ENCODE results near the gene PTPRG. TPM values are rescaled to one million over a fixed set of nuclear protein-coding genes. Genes with fewer than 3 reads are reported as not detected.

PTPRG gene
- total and polyA plus RNA-seq, 4 donors: 3.6 to 35.6 (median 8.1) TPM

- TF ChIP-seq ATF3 (IDR thresholded peaks at IDR 0.05) (no peak), FOXA2 (IDR thresholded peaks at IDR 0.05) (no peak), GABPA (IDR thresholded peaks at IDR 0.05 in 1 of 2, conservative IDR thresholded peaks at IDR 0.05 in 1 of 2) (no peak), RXRA (IDR thresholded peaks at IDR 0.05) (no peak), TAF1 (conservative IDR thresholded peaks at IDR 0.05) (no peak), HNF4G (IDR thresholded peaks at IDR 0.05) (no peak), CTCF (IDR thresholded peaks at IDR 0.05; ENCODE audit: low read depth, low read length, missing input control) (no peak), JUND (IDR thresholded peaks at IDR 0.05) (no peak)
Measured at GRCh38 chr3:61894988-61895935, 333.9 kb downstream of the PTPRG start (continued).

DNA sequence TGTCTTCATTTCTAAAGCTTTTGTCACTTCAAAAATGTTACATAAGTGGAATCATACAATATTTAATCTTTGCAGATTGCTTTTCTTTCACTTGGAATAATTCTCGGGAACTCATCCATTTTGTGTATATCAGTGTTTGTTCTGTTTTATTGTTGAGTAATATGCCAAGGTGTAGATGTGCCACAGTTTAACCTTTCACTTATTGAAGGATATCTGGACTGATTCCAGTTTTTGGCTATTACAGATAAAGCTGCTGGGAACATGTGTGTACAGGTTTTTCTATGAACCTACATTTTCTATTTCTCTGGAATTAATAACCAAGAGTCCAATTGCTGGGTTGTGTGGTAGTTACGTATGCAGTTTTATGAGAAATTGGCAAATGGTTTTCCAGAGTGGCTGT is 334.9 kb downstream of the PTPRG start:
- TF ChIP-seq YY1 (IDR thresholded peaks at IDR 0.05) (peak; percentile 74), RAD21 (IDR thresholded peaks at IDR 0.05) (peak; percentile 5 to 14), ATF3 (IDR thresholded peaks at IDR 0.05) (no peak), SP1 (IDR thresholded peaks at IDR 0.05) (peak; percentile 45), RXRA (IDR thresholded peaks at IDR 0.05) (peak; percentile 66 to 71), HNF4A (conservative IDR thresholded peaks at IDR 0.05) (peak; percentile 9 to 38), FOXA2 (IDR thresholded peaks at IDR 0.05) (peak; percentile 8), TAF1 (conservative IDR thresholded peaks at IDR 0.05) (no peak)
- no peak overlapping the region for H3K27ac ChIP-seq (ENCODE audit: low read depth in 1 of 2, low read length in 2 of 2)
- H3K36me3 ChIP-seq (ENCODE audit: control insufficient read depth in 4 of 4, insufficient read depth in 3 of 4, low read depth in 1 of 4, low read length in 3 of 4): no peaks in the 10 kb centered on the region
- 33% methylated on average over 2 of the region's 2 CpGs for WGBS
- H3K4me1 ChIP-seq (ENCODE audit: control insufficient read depth in 4 of 4, insufficient read depth in 4 of 4, low read length in 3 of 4): peaks cover 6 to 15% (median 11%) of the 10 kb centered on the region in 4 donors
- no peaks in the 10 kb centered on the region for H3K27me3 ChIP-seq (ENCODE audit: control insufficient read depth in 4 of 4, insufficient read depth in 4 of 4, low read length in 3 of 4)
- DNase-seq (ENCODE audit: low spot score): no peak
- H3K9me3 ChIP-seq (ENCODE audit: control insufficient read depth in 4 of 4, low read length in 3 of 4): no peaks in the 10 kb centered on the region
- H3K4me3 ChIP-seq (ENCODE audit: low read depth in 1 of 3, low read length in 3 of 3): no peak overlapping the region
- no peak overlapping the region for H3K9ac ChIP-seq (ENCODE audit: low read depth in 1 of 2, low read length in 2 of 2)

DNA sequence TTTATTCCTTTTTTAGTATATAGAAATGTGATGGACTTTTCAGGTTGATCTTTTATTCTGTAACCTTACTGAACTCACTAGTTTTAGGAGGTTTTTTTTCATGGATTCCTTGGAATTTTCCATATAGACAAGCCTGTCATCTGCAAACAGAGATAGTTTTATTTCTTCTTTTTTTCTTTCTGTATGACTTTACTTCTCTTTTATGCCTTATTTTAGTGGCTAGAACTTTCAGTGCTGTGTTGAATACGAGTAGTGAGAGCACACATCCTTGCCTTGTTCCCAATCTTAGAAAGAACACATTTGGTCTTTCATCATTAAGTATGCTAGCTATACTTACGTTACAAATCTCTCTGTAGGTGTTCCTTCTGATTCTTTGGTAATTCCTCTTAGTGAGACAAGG is 336.5 kb downstream of the PTPRG start:
- Histone ChIP-seq H3K27ac (ENCODE audit: low read depth in 1 of 2, low read length in 2 of 2) (no peak overlapping the region), H3K36me3 (ENCODE audit: control insufficient read depth in 4 of 4, insufficient read depth in 3 of 4, low read depth in 1 of 4, low read length in 3 of 4) (no peaks in the 10 kb centered on the region), H3K9ac (ENCODE audit: low read depth in 1 of 2, low read length in 2 of 2) (no peak overlapping the region), H3K4me3 (ENCODE audit: low read depth in 1 of 3, low read length in 3 of 3) (no peak overlapping the region), H3K27me3 (ENCODE audit: control insufficient read depth in 4 of 4, insufficient read depth in 4 of 4, low read length in 3 of 4) (no peaks in the 10 kb centered on the region), H3K9me3 (ENCODE audit: control insufficient read depth in 4 of 4, low read length in 3 of 4) (no peaks in the 10 kb centered on the region), H3K4me1 (ENCODE audit: control insufficient read depth in 4 of 4, insufficient read depth in 4 of 4, low read length in 3 of 4) (peaks cover 6 to 15% (median 11%) of the 10 kb centered on the region in 4 donors)
- WGBS: 88% methylated on average over 2 of the region's 2 CpGs
- DNase-seq (ENCODE audit: low spot score): no peak
- TF ChIP-seq FOXA2 (IDR thresholded peaks at IDR 0.05) (no peak), YY1 (IDR thresholded peaks at IDR 0.05) (no peak), MAX (IDR thresholded peaks at IDR 0.05) (no peak), TAF1 (conservative IDR thresholded peaks at IDR 0.05) (no peak), FOXA1 (IDR thresholded peaks at IDR 0.05) (no peak), HNF4G (IDR thresholded peaks at IDR 0.05) (no peak), JUND (IDR thresholded peaks at IDR 0.05) (no peak), EGR1 (IDR thresholded peaks at IDR 0.05; ENCODE audit: low read depth in 2 of 2) (no peak), RXRA (IDR thresholded peaks at IDR 0.05) (no peak), HNF4A (conservative IDR thresholded peaks at IDR 0.05) (no peak), ATF3 (IDR thresholded peaks at IDR 0.05) (no peak), GABPA (IDR thresholded peaks at IDR 0.05 in 1 of 2, conservative IDR thresholded peaks at IDR 0.05 in 1 of 2) (no peak), RAD21 (IDR thresholded peaks at IDR 0.05) (no peak), SP1 (IDR thresholded peaks at IDR 0.05) (no peak)
- TF ChIP-seq, protein P1, sequence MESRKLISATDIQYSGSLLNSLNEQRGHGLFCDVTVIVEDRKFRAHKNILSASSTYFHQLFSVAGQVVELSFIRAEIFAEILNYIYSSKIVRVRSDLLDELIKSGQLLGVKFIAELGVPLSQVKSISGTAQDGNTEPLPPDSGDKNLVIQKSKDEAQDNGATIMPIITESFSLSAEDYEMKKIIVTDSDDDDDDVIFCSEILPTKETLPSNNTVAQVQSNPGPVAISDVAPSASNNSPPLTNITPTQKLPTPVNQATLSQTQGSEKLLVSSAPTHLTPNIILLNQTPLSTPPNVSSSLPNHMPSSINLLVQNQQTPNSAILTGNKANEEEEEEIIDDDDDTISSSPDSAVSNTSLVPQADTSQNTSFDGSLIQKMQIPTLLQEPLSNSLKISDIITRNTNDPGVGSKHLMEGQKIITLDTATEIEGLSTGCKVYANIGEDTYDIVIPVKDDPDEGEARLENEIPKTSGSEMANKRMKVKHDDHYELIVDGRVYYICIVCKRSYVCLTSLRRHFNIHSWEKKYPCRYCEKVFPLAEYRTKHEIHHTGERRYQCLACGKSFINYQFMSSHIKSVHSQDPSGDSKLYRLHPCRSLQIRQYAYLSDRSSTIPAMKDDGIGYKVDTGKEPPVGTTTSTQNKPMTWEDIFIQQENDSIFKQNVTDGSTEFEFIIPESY (IDR thresholded peaks at IDR 0.05): no peak
- TF ChIP-seq, protein P2, sequence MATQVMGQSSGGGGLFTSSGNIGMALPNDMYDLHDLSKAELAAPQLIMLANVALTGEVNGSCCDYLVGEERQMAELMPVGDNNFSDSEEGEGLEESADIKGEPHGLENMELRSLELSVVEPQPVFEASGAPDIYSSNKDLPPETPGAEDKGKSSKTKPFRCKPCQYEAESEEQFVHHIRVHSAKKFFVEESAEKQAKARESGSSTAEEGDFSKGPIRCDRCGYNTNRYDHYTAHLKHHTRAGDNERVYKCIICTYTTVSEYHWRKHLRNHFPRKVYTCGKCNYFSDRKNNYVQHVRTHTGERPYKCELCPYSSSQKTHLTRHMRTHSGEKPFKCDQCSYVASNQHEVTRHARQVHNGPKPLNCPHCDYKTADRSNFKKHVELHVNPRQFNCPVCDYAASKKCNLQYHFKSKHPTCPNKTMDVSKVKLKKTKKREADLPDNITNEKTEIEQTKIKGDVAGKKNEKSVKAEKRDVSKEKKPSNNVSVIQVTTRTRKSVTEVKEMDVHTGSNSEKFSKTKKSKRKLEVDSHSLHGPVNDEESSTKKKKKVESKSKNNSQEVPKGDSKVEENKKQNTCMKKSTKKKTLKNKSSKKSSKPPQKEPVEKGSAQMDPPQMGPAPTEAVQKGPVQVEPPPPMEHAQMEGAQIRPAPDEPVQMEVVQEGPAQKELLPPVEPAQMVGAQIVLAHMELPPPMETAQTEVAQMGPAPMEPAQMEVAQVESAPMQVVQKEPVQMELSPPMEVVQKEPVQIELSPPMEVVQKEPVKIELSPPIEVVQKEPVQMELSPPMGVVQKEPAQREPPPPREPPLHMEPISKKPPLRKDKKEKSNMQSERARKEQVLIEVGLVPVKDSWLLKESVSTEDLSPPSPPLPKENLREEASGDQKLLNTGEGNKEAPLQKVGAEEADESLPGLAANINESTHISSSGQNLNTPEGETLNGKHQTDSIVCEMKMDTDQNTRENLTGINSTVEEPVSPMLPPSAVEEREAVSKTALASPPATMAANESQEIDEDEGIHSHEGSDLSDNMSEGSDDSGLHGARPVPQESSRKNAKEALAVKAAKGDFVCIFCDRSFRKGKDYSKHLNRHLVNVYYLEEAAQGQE (IDR thresholded peaks at IDR 0.05): no peak

Measured in liver (tissue), 9 donors.